Measurements from ENCODE around the gene STK17B. TPM values are rescaled to one million over a fixed set of nuclear protein-coding genes. Genes with fewer than 3 reads are reported as not detected.

STK17B gene
- total RNA-seq, 1 experiment from 2014 or later, result 58.0 TPM

DNA sequence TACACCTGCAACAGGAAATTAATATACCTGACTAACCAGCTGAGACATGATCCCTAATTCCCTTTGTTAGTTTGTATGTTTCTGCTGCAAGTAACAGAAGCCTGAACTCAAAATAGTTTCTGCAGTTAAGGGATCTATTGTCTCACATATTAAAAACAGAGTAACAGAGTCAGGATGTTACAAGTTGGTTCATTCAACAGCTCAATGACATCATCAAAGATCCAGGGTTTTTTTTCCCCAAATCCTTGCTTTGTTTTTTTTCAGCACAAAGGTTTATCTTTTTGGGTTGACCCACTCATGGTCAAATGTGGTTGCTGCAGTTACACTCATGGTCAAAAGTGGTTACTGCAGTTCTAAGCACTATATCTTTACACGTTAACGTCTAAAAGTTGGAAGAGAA lies 67.8 kb downstream of the STK17B start:
- POLR2A ChIA-PET, result no interaction called here
- no peaks in the 10 kb centered on the region for H3K9me3 Mint-ChIP-seq (ENCODE audit: unreplicated experiment)
- Histone ChIP-seq H3K4me3 (ENCODE audit: low read depth, low read length) (no peak overlapping the region), H3K27me3 (replicated peaks; ENCODE audit: control insufficient read depth, insufficient read depth, low read length) (no peaks in the 10 kb centered on the region), H3K9me3 (no peaks in the 10 kb centered on the region; the same call in 1 of the 2 replicates), H3K4me1 (no peaks in the 10 kb centered on the region), H3K36me3 (ENCODE audit: control insufficient read depth, insufficient read depth, low read length) (no peaks in the 10 kb centered on the region)
- TF ChIP-seq, protein P1, sequence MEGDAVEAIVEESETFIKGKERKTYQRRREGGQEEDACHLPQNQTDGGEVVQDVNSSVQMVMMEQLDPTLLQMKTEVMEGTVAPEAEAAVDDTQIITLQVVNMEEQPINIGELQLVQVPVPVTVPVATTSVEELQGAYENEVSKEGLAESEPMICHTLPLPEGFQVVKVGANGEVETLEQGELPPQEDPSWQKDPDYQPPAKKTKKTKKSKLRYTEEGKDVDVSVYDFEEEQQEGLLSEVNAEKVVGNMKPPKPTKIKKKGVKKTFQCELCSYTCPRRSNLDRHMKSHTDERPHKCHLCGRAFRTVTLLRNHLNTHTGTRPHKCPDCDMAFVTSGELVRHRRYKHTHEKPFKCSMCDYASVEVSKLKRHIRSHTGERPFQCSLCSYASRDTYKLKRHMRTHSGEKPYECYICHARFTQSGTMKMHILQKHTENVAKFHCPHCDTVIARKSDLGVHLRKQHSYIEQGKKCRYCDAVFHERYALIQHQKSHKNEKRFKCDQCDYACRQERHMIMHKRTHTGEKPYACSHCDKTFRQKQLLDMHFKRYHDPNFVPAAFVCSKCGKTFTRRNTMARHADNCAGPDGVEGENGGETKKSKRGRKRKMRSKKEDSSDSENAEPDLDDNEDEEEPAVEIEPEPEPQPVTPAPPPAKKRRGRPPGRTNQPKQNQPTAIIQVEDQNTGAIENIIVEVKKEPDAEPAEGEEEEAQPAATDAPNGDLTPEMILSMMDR (IDR thresholded peaks at IDR 0.05; ENCODE audit: insufficient read depth in 1 of 2, low read depth in 1 of 2, low read length in 1 of 2, severe bottlenecking in 1 of 2, unreplicated experiment in 1 of 2), result no peak
- intact Hi-C loops (cut with micrococcal nuclease; ENCODE audit: unreplicated experiment), result no loop called here
- no peaks in the 10 kb centered on the region for H3K36me3 Mint-ChIP-seq (ENCODE audit: insufficient read depth, unreplicated experiment)
- CTCF ChIA-PET, result no interaction called here
- H3K4me1 Mint-ChIP-seq (ENCODE audit: low read depth, unreplicated experiment), result no peaks in the 10 kb centered on the region
- DNase-seq, result no peak
- H3K27me3 Mint-ChIP-seq (ENCODE audit: insufficient read depth, unreplicated experiment), result peaks cover 2% of the 10 kb centered on the region
- no TSS peak for BruUV-seq (replicated peaks)
- H3K27ac Mint-ChIP-seq (ENCODE audit: unreplicated experiment), result no peak overlapping the region
- no peak overlapping the region for H3K4me3 Mint-ChIP-seq (ENCODE audit: unreplicated experiment)

DNA sequence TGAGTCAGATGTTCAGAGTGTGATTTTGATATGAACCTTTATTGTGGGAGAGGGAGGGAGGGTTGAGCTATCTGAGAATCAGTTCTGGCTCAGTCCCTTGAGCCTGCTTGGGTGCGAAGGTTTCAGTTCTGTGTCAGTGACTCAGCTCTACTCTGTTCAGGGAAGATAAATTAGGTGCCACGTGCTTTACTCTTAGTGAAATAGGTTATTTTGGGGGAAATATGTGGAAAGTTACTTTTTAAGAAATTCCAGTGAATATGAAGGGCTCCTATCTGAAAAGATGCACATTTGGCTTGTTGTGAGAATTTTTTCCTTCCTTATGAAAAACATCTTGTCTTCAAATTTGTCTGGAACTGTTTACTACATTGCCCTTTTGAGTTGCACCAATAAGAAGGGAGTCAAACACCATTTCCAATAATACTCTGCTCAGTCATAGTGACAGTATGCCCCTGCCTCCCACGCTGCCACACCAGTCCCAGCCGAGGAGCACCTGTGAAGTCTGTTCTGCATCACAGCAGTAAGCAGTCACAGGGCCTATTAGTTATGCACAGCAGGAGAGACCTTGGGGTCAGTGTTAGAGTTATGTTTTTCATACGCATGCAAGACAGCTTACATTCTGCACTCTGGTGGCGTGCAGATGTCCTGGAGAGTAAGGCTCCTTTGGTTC lies 69.9 kb downstream of the STK17B start:
- TF ChIP-seq, protein P1 (IDR thresholded peaks at IDR 0.05; ENCODE audit: insufficient read depth in 1 of 2, low read depth in 1 of 2, low read length in 1 of 2, severe bottlenecking in 1 of 2, unreplicated experiment in 1 of 2), result no peak
- no peak overlapping the region for H3K27ac Mint-ChIP-seq (ENCODE audit: unreplicated experiment)
- Histone ChIP-seq H3K4me1 (no peaks in the 10 kb centered on the region), H3K27me3 (replicated peaks; ENCODE audit: control insufficient read depth, insufficient read depth, low read length) (no peaks in the 10 kb centered on the region), H3K9me3 (no peaks in the 10 kb centered on the region; the same call in 1 of the 2 replicates), H3K4me3 (ENCODE audit: low read depth, low read length) (no peak overlapping the region), H3K36me3 (ENCODE audit: control insufficient read depth, insufficient read depth, low read length) (no peaks in the 10 kb centered on the region)
- ChIA-PET CTCF (no interaction called here), POLR2A (no interaction called here)
- H3K4me1 Mint-ChIP-seq (ENCODE audit: low read depth, unreplicated experiment), result no peaks in the 10 kb centered on the region
- no peak overlapping the region for H3K4me3 Mint-ChIP-seq (ENCODE audit: unreplicated experiment)
- H3K36me3 Mint-ChIP-seq (ENCODE audit: insufficient read depth, unreplicated experiment), result no peaks in the 10 kb centered on the region
- intact Hi-C loops (cut with micrococcal nuclease; ENCODE audit: unreplicated experiment), result no loop called here
- H3K27me3 Mint-ChIP-seq (ENCODE audit: insufficient read depth, unreplicated experiment), result peaks cover 2% of the 10 kb centered on the region
- DNase-seq, result no peak
- no peaks in the 10 kb centered on the region for H3K9me3 Mint-ChIP-seq (ENCODE audit: unreplicated experiment)
- no TSS peak for BruUV-seq (replicated peaks)

DNA sequence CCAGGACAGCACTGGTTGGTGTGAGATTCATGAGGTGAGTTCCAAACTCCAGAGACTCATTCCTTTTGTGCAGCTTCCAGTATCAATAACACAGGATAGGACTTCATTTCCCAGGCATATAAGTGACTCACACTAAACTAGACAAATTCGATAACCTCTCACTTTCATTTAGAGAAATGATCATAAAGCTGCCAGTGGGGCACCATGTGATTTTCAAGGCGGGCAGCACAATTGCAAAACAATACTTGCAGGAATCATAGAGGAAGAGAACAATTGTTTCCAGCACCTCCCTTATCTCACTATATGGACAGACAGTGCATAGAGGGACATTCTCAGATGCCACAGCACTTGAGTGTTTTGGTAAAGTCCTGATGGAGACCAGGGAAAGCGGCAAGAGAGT lies 71.5 kb downstream of the STK17B start:
- Mint-ChIP-seq H3K27ac (ENCODE audit: unreplicated experiment) (no peak overlapping the region), H3K4me3 (ENCODE audit: unreplicated experiment) (no peak overlapping the region), H3K9me3 (ENCODE audit: unreplicated experiment) (no peaks in the 10 kb centered on the region), H3K4me1 (ENCODE audit: low read depth, unreplicated experiment) (no peaks in the 10 kb centered on the region), H3K27me3 (ENCODE audit: insufficient read depth, unreplicated experiment) (peaks cover 2% of the 10 kb centered on the region), H3K36me3 (ENCODE audit: insufficient read depth, unreplicated experiment) (no peaks in the 10 kb centered on the region)
- POLR2A ChIA-PET, result no interaction called here
- CTCF ChIA-PET, result no interaction called here
- H3K9me3 ChIP-seq, result no peaks in the 10 kb centered on the region; the same call in 1 of the 2 replicates
- BruUV-seq (replicated peaks), result no TSS peak
- intact Hi-C loops (cut with micrococcal nuclease; ENCODE audit: unreplicated experiment), result no loop called here
- H3K36me3 ChIP-seq (ENCODE audit: control insufficient read depth, insufficient read depth, low read length), result no peaks in the 10 kb centered on the region
- H3K27me3 ChIP-seq (replicated peaks; ENCODE audit: control insufficient read depth, insufficient read depth, low read length), result no peaks in the 10 kb centered on the region
- no peak overlapping the region for H3K4me3 ChIP-seq (ENCODE audit: low read depth, low read length)
- no peaks in the 10 kb centered on the region for H3K4me1 ChIP-seq
- TF ChIP-seq, protein P1 (IDR thresholded peaks at IDR 0.05; ENCODE audit: insufficient read depth in 1 of 2, low read depth in 1 of 2, low read length in 1 of 2, severe bottlenecking in 1 of 2, unreplicated experiment in 1 of 2), result no peak
- DNase-seq, result no peak
